DOHH2 (cell line): ENCODE data around the gene MRPS21.

ENCODE experiments used
- EZH2phosphoT487 ChIP-seq: fragments of 200-600 bp; sonication (generic); IDR thresholded peaks from 2 replicates; pipeline ENCODE4 v1.6.1; 2017; ENCODE audit warnings: borderline replicate concordance, mild to moderate bottlenecking, antibody characterized with exemption, low read length, moderate library complexity, mixed read lengths
- TF ChIP-seq, protein P1 (sequence below): fragments of 200-600 bp; sonication (generic); IDR thresholded peaks from one replicate; pipeline ENCODE4 v1.5.1; 2014; ENCODE audit warnings: antibody characterized with exemption, mild to moderate bottlenecking, low read depth, low read length; ENCODE audit not compliant: poor library complexity, severe bottlenecking

DNA sequence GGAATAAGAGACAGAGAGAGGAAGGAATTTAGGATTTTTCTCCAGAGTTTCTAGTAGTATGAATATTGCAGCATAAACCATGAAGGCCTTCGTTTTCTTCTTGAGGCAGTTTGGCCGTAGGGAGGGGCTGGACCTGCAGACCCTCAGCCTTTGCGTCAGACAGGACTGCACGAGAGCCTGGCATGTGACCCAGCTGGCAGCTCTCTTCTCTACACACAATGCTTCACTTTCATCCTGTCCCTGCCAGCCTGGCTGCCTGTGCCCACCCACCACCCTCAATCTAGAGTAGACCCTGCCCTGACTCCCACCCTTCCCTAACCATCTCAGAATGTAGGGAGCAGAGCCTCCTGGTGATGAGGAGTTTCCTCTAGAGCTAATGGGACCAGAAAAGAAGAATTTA lies 34.4 kb upstream of the MRPS21 start:
- TF ChIP-seq, protein P1, sequence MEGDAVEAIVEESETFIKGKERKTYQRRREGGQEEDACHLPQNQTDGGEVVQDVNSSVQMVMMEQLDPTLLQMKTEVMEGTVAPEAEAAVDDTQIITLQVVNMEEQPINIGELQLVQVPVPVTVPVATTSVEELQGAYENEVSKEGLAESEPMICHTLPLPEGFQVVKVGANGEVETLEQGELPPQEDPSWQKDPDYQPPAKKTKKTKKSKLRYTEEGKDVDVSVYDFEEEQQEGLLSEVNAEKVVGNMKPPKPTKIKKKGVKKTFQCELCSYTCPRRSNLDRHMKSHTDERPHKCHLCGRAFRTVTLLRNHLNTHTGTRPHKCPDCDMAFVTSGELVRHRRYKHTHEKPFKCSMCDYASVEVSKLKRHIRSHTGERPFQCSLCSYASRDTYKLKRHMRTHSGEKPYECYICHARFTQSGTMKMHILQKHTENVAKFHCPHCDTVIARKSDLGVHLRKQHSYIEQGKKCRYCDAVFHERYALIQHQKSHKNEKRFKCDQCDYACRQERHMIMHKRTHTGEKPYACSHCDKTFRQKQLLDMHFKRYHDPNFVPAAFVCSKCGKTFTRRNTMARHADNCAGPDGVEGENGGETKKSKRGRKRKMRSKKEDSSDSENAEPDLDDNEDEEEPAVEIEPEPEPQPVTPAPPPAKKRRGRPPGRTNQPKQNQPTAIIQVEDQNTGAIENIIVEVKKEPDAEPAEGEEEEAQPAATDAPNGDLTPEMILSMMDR: no peak
- no peak for TF ChIP-seq EZH2phosphoT487
